A673 (cell line): ENCODE measurements around the gene IGFBPL1.

ENCODE experiments used
- CTCF ChIP-seq: fragments of 300-800, 200-600 bp; sonication (generic); conservative IDR thresholded peaks from 2 replicates; pipeline ENCODE4 v1.5.1; 2017; ENCODE audit warnings: low read depth, mild to moderate bottlenecking, antibody characterized with exemption, low read length, moderate library complexity, mixed read lengths
- EZH2 ChIP-seq: fragments of 200-600 bp; sonication (generic); IDR thresholded peaks from 2 replicates; pipeline ENCODE4 v1.6.1; 2017; ENCODE audit warnings: borderline replicate concordance, low read depth, mild to moderate bottlenecking, mixed read lengths, antibody characterized with exemption, low read length; ENCODE audit not compliant: poor library complexity, severe bottlenecking

GRCh38 chr9:38382141-38382540, 42.1 kb downstream of the IGFBPL1 start:
- TF ChIP-seq EZH2 (no peak), CTCF (no peak)
